Measurements from ENCODE around the gene SERINC1.

The SERINC1 gene

GRCh38 chr6:122408702-122409458 is 62.7 kb downstream of the SERINC1 start:
- no peak overlapping the region for H2BK5ac ChIP-seq (ENCODE audit: low read depth, low read length, poor library complexity, severe bottlenecking)
- H4K91ac ChIP-seq (ENCODE audit: low read length), result no peak overlapping the region
- H3K18ac ChIP-seq (ENCODE audit: low read depth in 1 of 2, low read length in 2 of 2), result no peak overlapping the region
- H3K4ac ChIP-seq (ENCODE audit: low read depth in 1 of 2, low read length in 2 of 2), result no peak overlapping the region
- no peak overlapping the region for H3K27ac ChIP-seq (ENCODE audit: low read length, poor library complexity, severe bottlenecking)
- no peak overlapping the region for H2BK120ac ChIP-seq (ENCODE audit: low read depth, low read length)
- H2AK5ac ChIP-seq (ENCODE audit: low read length, severe bottlenecking), result no peak overlapping the region
- H2AFZ ChIP-seq (ENCODE audit: low read depth, low read length), result no peak overlapping the region
- peaks cover 3% of the 10 kb centered on the region for H3K79me1 ChIP-seq (replicated peaks; ENCODE audit: low read length, poor library complexity, severe bottlenecking)
- no peaks in the 10 kb centered on the region for H3K27me3 ChIP-seq (ENCODE audit: control insufficient read depth in 1 of 2, insufficient read depth in 1 of 2, low read length in 2 of 2)
- WGBS, result 93% methylated on average over 6 of the region's 6 CpGs
- H3K9me3 ChIP-seq (ENCODE audit: control insufficient read depth, low read length), result no peaks in the 10 kb centered on the region
- DNase-seq, result no peak
- H3K4me3 ChIP-seq (ENCODE audit: insufficient read depth in 1 of 2, low read depth in 1 of 2, low read length in 2 of 2), result no peak overlapping the region
- no peak overlapping the region for H2BK12ac ChIP-seq (ENCODE audit: low read length in 2 of 2)
- H3K4me1 ChIP-seq (ENCODE audit: control insufficient read depth, insufficient read depth, low read depth, low read length), result no peaks in the 10 kb centered on the region
- H3K14ac ChIP-seq (ENCODE audit: low read length in 2 of 2), result no peak overlapping the region
- no peak overlapping the region for H3K23ac ChIP-seq (ENCODE audit: low read length in 2 of 2)
- peaks cover 0 to 19% of the 10 kb centered on the region in 2 experiments for H3K36me3 ChIP-seq (ENCODE audit: control insufficient read depth in 1 of 2, insufficient read depth in 2 of 2, low read depth in 1 of 2, low read length in 2 of 2)
- no peak overlapping the region for H3K9ac ChIP-seq (ENCODE audit: low read length)
- H3K4me2 ChIP-seq (ENCODE audit: low read length, poor library complexity, severe bottlenecking), result no peak overlapping the region
- H2BK15ac ChIP-seq (ENCODE audit: low read depth, poor library complexity, severe bottlenecking), result no peak overlapping the region
- no peak overlapping the region for H4K8ac ChIP-seq (ENCODE audit: low read length)

- Histone ChIP-seq H3K14ac (ENCODE audit: low read length in 2 of 2) (no peak overlapping the region), H3K9me3 (ENCODE audit: control insufficient read depth, low read length) (no peaks in the 10 kb centered on the region), H2BK15ac (ENCODE audit: low read depth, poor library complexity, severe bottlenecking) (no peak overlapping the region), H3K27me3 (ENCODE audit: control insufficient read depth in 1 of 2, insufficient read depth in 1 of 2, low read length in 2 of 2) (no peaks in the 10 kb centered on the region), H4K91ac (ENCODE audit: low read length) (no peak overlapping the region), H4K8ac (ENCODE audit: low read length) (no peak overlapping the region), H3K36me3 (ENCODE audit: control insufficient read depth in 1 of 2, insufficient read depth in 2 of 2, low read depth in 1 of 2, low read length in 2 of 2) (peaks cover 0 to 12% of the 10 kb centered on the region in 2 experiments), H3K4me3 (ENCODE audit: insufficient read depth in 1 of 2, low read depth in 1 of 2, low read length in 2 of 2) (no peak overlapping the region), H3K79me1 (replicated peaks; ENCODE audit: low read length, poor library complexity, severe bottlenecking) (peaks cover 3% of the 10 kb centered on the region), H3K4me2 (ENCODE audit: low read length, poor library complexity, severe bottlenecking) (no peak overlapping the region), H2AFZ (ENCODE audit: low read depth, low read length) (no peak overlapping the region), H3K9ac (ENCODE audit: low read length) (no peak overlapping the region), H2AK5ac (ENCODE audit: low read length, severe bottlenecking) (no peak overlapping the region), H3K18ac (ENCODE audit: low read depth in 1 of 2, low read length in 2 of 2) (no peak overlapping the region), H2BK120ac (ENCODE audit: low read depth, low read length) (no peak overlapping the region), H3K27ac (ENCODE audit: low read length, poor library complexity, severe bottlenecking) (no peak overlapping the region), H2BK5ac (ENCODE audit: low read depth, low read length, poor library complexity, severe bottlenecking) (no peak overlapping the region), H3K4me1 (ENCODE audit: control insufficient read depth, insufficient read depth, low read depth, low read length) (no peaks in the 10 kb centered on the region), H3K23ac (ENCODE audit: low read length in 2 of 2) (no peak overlapping the region), H2BK12ac (ENCODE audit: low read length in 2 of 2) (no peak overlapping the region), H3K4ac (ENCODE audit: low read depth in 1 of 2, low read length in 2 of 2) (no peak overlapping the region)
- DNase-seq, result no peak
- 100% methylated on average over 1 of the region's 1 CpG for WGBS
Observed at GRCh38 chr6:122408240-122408639, 63.4 kb downstream of the SERINC1 start.

GRCh38 chr6:122407712-122408111 is 63.9 kb downstream of the SERINC1 start:
- H2BK12ac ChIP-seq (ENCODE audit: low read length in 2 of 2), result no peak overlapping the region
- no peak overlapping the region for H3K14ac ChIP-seq (ENCODE audit: low read length in 2 of 2)
- H3K4me2 ChIP-seq (ENCODE audit: low read length, poor library complexity, severe bottlenecking), result no peak overlapping the region
- peaks cover 0 to 7% of the 10 kb centered on the region in 2 experiments for H3K36me3 ChIP-seq (ENCODE audit: control insufficient read depth in 1 of 2, insufficient read depth in 2 of 2, low read depth in 1 of 2, low read length in 2 of 2)
- H3K4me3 ChIP-seq (ENCODE audit: insufficient read depth in 1 of 2, low read depth in 1 of 2, low read length in 2 of 2), result no peak overlapping the region
- no peaks in the 10 kb centered on the region for H3K9me3 ChIP-seq (ENCODE audit: control insufficient read depth, low read length)
- H3K4me1 ChIP-seq (ENCODE audit: control insufficient read depth, insufficient read depth, low read depth, low read length), result no peaks in the 10 kb centered on the region
- WGBS, result 72% methylated on average over 4 of the region's 4 CpGs
- H3K27me3 ChIP-seq (ENCODE audit: control insufficient read depth in 1 of 2, insufficient read depth in 1 of 2, low read length in 2 of 2), result no peaks in the 10 kb centered on the region
- H2AFZ ChIP-seq (ENCODE audit: low read depth, low read length), result no peak overlapping the region
- no peak overlapping the region for H3K18ac ChIP-seq (ENCODE audit: low read depth in 1 of 2, low read length in 2 of 2)
- DNase-seq, result no peak
- H3K79me1 ChIP-seq (replicated peaks; ENCODE audit: low read length, poor library complexity, severe bottlenecking), result peaks cover 3% of the 10 kb centered on the region
- no peak overlapping the region for H3K23ac ChIP-seq (ENCODE audit: low read length in 2 of 2)
- no peak overlapping the region for H3K27ac ChIP-seq (ENCODE audit: low read length, poor library complexity, severe bottlenecking)
- no peak overlapping the region for H3K4ac ChIP-seq (ENCODE audit: low read depth in 1 of 2, low read length in 2 of 2)
- no peak overlapping the region for H4K91ac ChIP-seq (ENCODE audit: low read length)
- H3K9ac ChIP-seq (ENCODE audit: low read length), result no peak overlapping the region
- no peak overlapping the region for H2BK120ac ChIP-seq (ENCODE audit: low read depth, low read length)
- H2AK5ac ChIP-seq (ENCODE audit: low read length, severe bottlenecking), result no peak overlapping the region
- H4K8ac ChIP-seq (ENCODE audit: low read length), result no peak overlapping the region
- H2BK5ac ChIP-seq (ENCODE audit: low read depth, low read length, poor library complexity, severe bottlenecking), result no peak overlapping the region
- H2BK15ac ChIP-seq (ENCODE audit: low read depth, poor library complexity, severe bottlenecking), result no peak overlapping the region

DNA sequence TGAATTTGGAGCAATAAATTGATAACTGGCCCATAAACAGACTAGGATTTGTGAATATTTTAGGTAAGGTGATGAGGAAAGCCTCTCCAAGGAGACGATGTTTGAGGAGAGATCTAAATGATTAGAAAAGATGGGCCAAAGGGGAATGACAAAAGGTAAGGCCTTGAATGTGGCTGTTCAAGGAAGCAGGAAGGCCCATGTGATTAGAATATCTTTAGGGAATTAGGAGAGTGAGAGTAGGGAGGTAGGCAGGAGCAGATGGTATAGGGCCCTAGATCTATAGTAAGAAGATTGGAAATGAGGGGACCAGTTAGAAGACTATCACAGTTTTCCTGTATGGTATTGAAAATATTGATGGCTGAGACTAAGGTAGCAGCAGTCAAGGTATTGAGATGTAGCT is 65.4 kb downstream of the SERINC1 start:
- no peak overlapping the region for H2BK5ac ChIP-seq (ENCODE audit: low read depth, low read length, poor library complexity, severe bottlenecking)
- H3K4ac ChIP-seq (ENCODE audit: low read depth in 1 of 2, low read length in 2 of 2), result no peak overlapping the region
- H3K79me1 ChIP-seq (replicated peaks; ENCODE audit: low read length, poor library complexity, severe bottlenecking), result peaks cover 6% of the 10 kb centered on the region
- no peak overlapping the region for H3K18ac ChIP-seq (ENCODE audit: low read depth in 1 of 2, low read length in 2 of 2)
- no peak overlapping the region for H2BK12ac ChIP-seq (ENCODE audit: low read length in 2 of 2)
- WGBS, result 98% methylated on average over 1 of the region's 1 CpG
- H3K4me3 ChIP-seq (ENCODE audit: insufficient read depth in 1 of 2, low read depth in 1 of 2, low read length in 2 of 2), result no peak overlapping the region
- H3K23ac ChIP-seq (ENCODE audit: low read length in 2 of 2), result no peak overlapping the region
- H3K4me1 ChIP-seq (ENCODE audit: control insufficient read depth, insufficient read depth, low read depth, low read length), result no peaks in the 10 kb centered on the region
- no peak overlapping the region for H3K4me2 ChIP-seq (ENCODE audit: low read length, poor library complexity, severe bottlenecking)
- H3K27ac ChIP-seq (ENCODE audit: low read length, poor library complexity, severe bottlenecking), result no peak overlapping the region
- no peaks in the 10 kb centered on the region for H3K36me3 ChIP-seq (ENCODE audit: control insufficient read depth in 1 of 2, insufficient read depth in 2 of 2, low read depth in 1 of 2, low read length in 2 of 2)
- no peak overlapping the region for H2BK15ac ChIP-seq (ENCODE audit: low read depth, poor library complexity, severe bottlenecking)
- no peak overlapping the region for H4K8ac ChIP-seq (ENCODE audit: low read length)
- H2AFZ ChIP-seq (ENCODE audit: low read depth, low read length), result no peak overlapping the region
- H4K91ac ChIP-seq (ENCODE audit: low read length), result no peak overlapping the region
- no peak for DNase-seq
- no peak overlapping the region for H3K9ac ChIP-seq (ENCODE audit: low read length)
- no peak overlapping the region for H3K14ac ChIP-seq (ENCODE audit: low read length in 2 of 2)
- no peaks in the 10 kb centered on the region for H3K27me3 ChIP-seq (ENCODE audit: control insufficient read depth in 1 of 2, insufficient read depth in 1 of 2, low read length in 2 of 2)
- no peak overlapping the region for H2AK5ac ChIP-seq (ENCODE audit: low read length, severe bottlenecking)
- H2BK120ac ChIP-seq (ENCODE audit: low read depth, low read length), result no peak overlapping the region
- H3K9me3 ChIP-seq (ENCODE audit: control insufficient read depth, low read length), result no peaks in the 10 kb centered on the region
